ENCODE data around the gene KCNMA1.

DNA sequence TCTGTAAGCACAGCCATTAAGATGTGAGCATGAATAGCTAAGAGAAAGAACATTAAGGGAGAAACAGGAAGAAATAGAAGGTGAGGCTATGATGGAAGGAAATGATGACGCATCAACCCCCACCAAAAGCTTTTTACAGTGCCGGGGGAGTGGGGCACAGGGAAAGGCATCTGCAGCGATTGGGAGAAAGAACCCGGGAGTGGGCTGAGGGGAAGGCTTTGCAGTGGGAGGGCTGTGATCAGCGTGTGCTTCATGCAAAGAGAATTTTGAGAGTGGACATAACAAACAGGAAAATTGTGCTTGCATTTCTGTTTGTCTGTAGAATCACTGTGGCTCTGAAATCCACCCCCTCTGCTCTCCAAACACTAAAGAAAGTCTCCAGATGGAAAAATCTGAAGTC lies 250.8 kb downstream of the KCNMA1 start:
- TF ChIP-seq CTCF (conservative IDR thresholded peaks at IDR 0.05) (no peak), EZH2 (IDR thresholded peaks at IDR 0.05; ENCODE audit: low read depth) (no peak)

Measured in PC-9 (cell line).